SK-N-SH (cell line): ENCODE measurements around the gene GUK1. TPM values are rescaled to one million over a fixed set of nuclear protein-coding genes. Genes with fewer than 3 reads are reported as not detected.

Source experiments
- CTCF ChIA-PET: fragments of 300-600, 350-600 bp; formaldehyde crosslinking; extraction: SDS; loops from one replicate; lab custom pipeline; 2021; lab: Yijun Ruan, JAX
- POLR2A ChIA-PET: fragments of 350-600 bp; sonication (Branson Sonifier 250); formaldehyde crosslinking; extraction: SDS; loops from one replicate; lab custom pipeline; 2020; ENCODE audit warnings: antibody characterized with exemption, inconsistent platforms; lab: Yijun Ruan, JAX
- DNase-seq: peaks from one replicate; pipeline ENCODE4 v3.0.0; 2012
- H2AFZ ChIP-seq: fragments of 200-600 bp; sonication (generic); 2 replicates; pipeline ENCODE4 v1.8.1; 2016; ENCODE audit warnings: antibody characterized with exemption, mild to moderate bottlenecking, low read depth
- H3F3A ChIP-seq: fragments of 200-600 bp; sonication (generic); replicated peaks from 2 replicates; pipeline ENCODE3; 2016; ENCODE audit warnings: antibody characterized with exemption, mild to moderate bottlenecking; ENCODE audit not compliant: insufficient read depth
- H3K27ac ChIP-seq, 2 experiments: fragments of 200-500 bp in 1 of 2; fragments of 200-600 bp in 1 of 2; sonication (Bioruptor generic) in 1 of 2; sonication (generic), shearing (Covaris generic) in 1 of 2; 2 replicates each; pipeline versions ENCODE4 v1.5.1 to v1.6.1; 2014 to 2016; ENCODE audit warnings: low read depth in 2 of 2, inconsistent platforms in 1 of 2, low read length in 1 of 2, mild to moderate bottlenecking in 1 of 2, mixed read lengths in 1 of 2
- H3K27me3 ChIP-seq: fragments of 200-600 bp; sonication (generic), shearing (Covaris generic); 2 replicates; pipeline ENCODE4 v1.6.1; 2016; ENCODE audit warnings: mixed run types; ENCODE audit not compliant: insufficient read depth
- H3K36me3 ChIP-seq, 2 experiments: fragments of 200-500 bp in 1 of 2; fragments of 200-600 bp in 1 of 2; sonication (Bioruptor generic) in 1 of 2; sonication (generic) in 1 of 2; replicated peaks in 1 of 2; 2 replicates each; pipeline versions ENCODE3 to v1.5.1; 2014 to 2016; ENCODE audit warnings: low read length in 1 of 2, mild to moderate bottlenecking in 1 of 2; ENCODE audit not compliant: insufficient read depth in 2 of 2, control insufficient read depth in 1 of 2
- H3K4me1 ChIP-seq, 2 experiments: fragments of 200-500 bp in 1 of 2; fragments of 200-600 bp in 1 of 2; sonication (Bioruptor generic) in 1 of 2; sonication (generic), shearing (Covaris generic) in 1 of 2; 2 replicates each; pipeline versions ENCODE4 v1.5.1 to v1.6.1; 2014 to 2016; ENCODE audit warnings: low read depth in 1 of 2, low read length in 1 of 2, mixed run types in 1 of 2; ENCODE audit not compliant: insufficient read depth in 2 of 2, control insufficient read depth in 1 of 2
- H3K4me2 ChIP-seq: fragments of 200-600 bp; sonication (generic), shearing (Covaris generic); 2 replicates; pipeline ENCODE4 v1.6.1; 2017; ENCODE audit warnings: mixed run types
- H3K4me3 ChIP-seq, 2 experiments: fragments of 200-500 bp in 1 of 2; fragments of 200-600 bp in 1 of 2; sonication (Bioruptor generic) in 1 of 2; sonication (generic), shearing (Covaris generic) in 1 of 2; 2 replicates each; pipeline versions ENCODE4 v1.5.1 to v1.8.1; 2014 to 2016; ENCODE audit warnings: low read depth in 2 of 2, inconsistent platforms in 1 of 2, low read length in 1 of 2, mild to moderate bottlenecking in 1 of 2, mixed read lengths in 1 of 2, moderate library complexity in 1 of 2
- H3K79me2 ChIP-seq: fragments of 200-600 bp; sonication (generic); 2 replicates; pipeline ENCODE4 v1.8.1; 2017; ENCODE audit warnings: mild to moderate bottlenecking; ENCODE audit not compliant: insufficient read depth
- H3K9ac ChIP-seq: fragments of 200-600 bp; sonication (generic); 2 replicates; pipeline ENCODE4 v1.6.1; 2017; ENCODE audit warnings: mixed run types
- H3K9me2 ChIP-seq: fragments of 200-600 bp; sonication (generic); 2 replicates; pipeline ENCODE4 v1.6.1; 2017; ENCODE audit warnings: mixed run types
- H3K9me3 ChIP-seq: fragments of 200-600 bp; sonication (generic); 2 replicates; pipeline ENCODE4 v1.6.1; 2017; ENCODE audit warnings: mixed run types, mild to moderate bottlenecking, moderate library complexity
- H4K20me1 ChIP-seq: fragments of 200-600 bp; sonication (generic); 2 replicates; pipeline ENCODE4 v1.6.1; 2017; ENCODE audit warnings: mild to moderate bottlenecking, mixed run types; ENCODE audit not compliant: insufficient read depth
- CTCF ChIP-seq: fragments of 200-600 bp; sonication (generic); IDR thresholded peaks from 2 replicates; pipeline ENCODE4 v1.6.1; 2017; ENCODE audit warnings: antibody characterized with exemption, mild to moderate bottlenecking, moderate library complexity
- ELF1 ChIP-seq: IDR thresholded peaks from 2 replicates; pipeline ENCODE4 v1.4.0; 2012
- EP300 ChIP-seq, 2 experiments: IDR thresholded peaks; 2 replicates each; pipeline versions ENCODE4 v1.4.0 to v1.6.1; 2012; ENCODE audit warnings: borderline replicate concordance in 1 of 2, low read depth in 1 of 2, low read length in 1 of 2
- EZH2phosphoT487 ChIP-seq: fragments of 200-600 bp; sonication (generic); IDR thresholded peaks from 2 replicates; pipeline ENCODE4 v1.6.1; 2017; ENCODE audit warnings: low read depth, mixed run types, mild to moderate bottlenecking, antibody characterized with exemption, moderate library complexity, borderline replicate concordance
- FOXM1 ChIP-seq: IDR thresholded peaks from 2 replicates; pipeline ENCODE4 v1.4.0; 2012; ENCODE audit warnings: low read depth, mild to moderate bottlenecking
- MAX ChIP-seq: IDR thresholded peaks from 2 replicates; pipeline ENCODE4 v1.4.0; 2012; ENCODE audit warnings: low read depth
- NFIC ChIP-seq: IDR thresholded peaks from 2 replicates; pipeline ENCODE4 v1.4.0; 2012; ENCODE audit warnings: borderline replicate concordance
- POLR2AphosphoS5 ChIP-seq: IDR thresholded peaks from 2 replicates; pipeline ENCODE4 v1.6.1; 2012; ENCODE audit warnings: low read depth, low read length
- RAD21 ChIP-seq: IDR thresholded peaks from 2 replicates; pipeline ENCODE4 v1.6.1; 2012; ENCODE audit warnings: mild to moderate bottlenecking, low read length
- RCOR1 ChIP-seq: fragments of 150-350 bp; IDR thresholded peaks from 2 replicates; pipeline ENCODE4 v1.6.1; 2017; ENCODE audit warnings: antibody characterized with exemption, low read length
- RFX5 ChIP-seq: IDR thresholded peaks from 2 replicates; pipeline ENCODE4 v1.6.1; 2012; ENCODE audit warnings: mild to moderate bottlenecking, improper control_type of control experiment, low read length
- RXRA ChIP-seq: IDR thresholded peaks from 2 replicates; pipeline ENCODE4 v1.4.0; 2012; ENCODE audit warnings: low read depth, mild to moderate bottlenecking, borderline replicate concordance
- SIN3A ChIP-seq: IDR thresholded peaks from 2 replicates; pipeline ENCODE4 v1.6.1; 2012; ENCODE audit warnings: low read depth, mild to moderate bottlenecking, low read length, moderate library complexity, borderline replicate concordance
- SMC3 ChIP-seq: IDR thresholded peaks from 2 replicates; pipeline ENCODE4 v1.6.1; 2012; ENCODE audit warnings: low read depth, low read length, improper control_type of control experiment
- TCF12 ChIP-seq: IDR thresholded peaks from 2 replicates; pipeline ENCODE4 v1.4.0; 2012
- TEAD4 ChIP-seq: IDR thresholded peaks from 2 replicates; pipeline ENCODE4 v1.4.0; 2012; ENCODE audit warnings: mild to moderate bottlenecking, borderline replicate concordance; ENCODE audit not compliant: insufficient read depth
- USF1 ChIP-seq: IDR thresholded peaks from 2 replicates; pipeline ENCODE4 v1.4.0; 2012; ENCODE audit warnings: low read depth, borderline replicate concordance
- YY1 ChIP-seq: IDR thresholded peaks from 2 replicates; pipeline ENCODE4 v1.4.0; 2012; ENCODE audit warnings: low read depth, mild to moderate bottlenecking
- ZBTB33 ChIP-seq: IDR thresholded peaks from 2 replicates; pipeline ENCODE4 v1.4.0; 2012; ENCODE audit warnings: low read depth, borderline replicate concordance
- WGBS: methylation state at CpG from one replicate; pipeline ENCODE4 v1.1.6; 2017; ENCODE audit warnings: low lambda C conversion rate; 5-methylcytosine and 5-hydroxymethylcytosine counted together
- polyA plus RNA-seq, 3 experiments: library from polyadenylated mRNA; depleted of rRNA; stranded (reverse); fragments of >200 nt; gene quantifications; 2 replicates each; pipeline ENCODE4 v1.2.3, GENCODE V29; 2012

Gene GUK1
- polyA plus RNA-seq, 1 of the 3 experiments (the other 2 are of a cell fraction): 742 TPM

- Histone ChIP-seq H3K36me3 (peaks cover 57 to 59% of the 10 kb centered on the region in 2 experiments), H3K9ac (no peak overlapping the region), H4K20me1 (peaks cover 94% of the 10 kb centered on the region), H3K4me2 (no peak overlapping the region), H3K4me1 (peaks cover 0 to 10% of the 10 kb centered on the region in 2 experiments; a peak in 2 of 4 replicates), H3K9me3 (no peaks in the 10 kb centered on the region), H3K4me3 (no peak overlapping the region), H2AFZ (no peak overlapping the region), H3K27ac (no peak overlapping the region), H3F3A (peaks cover 31% of the 10 kb centered on the region), H3K27me3 (no peaks in the 10 kb centered on the region), H3K9me2 (no peaks in the 10 kb centered on the region), H3K79me2 (peaks cover 98% of the 10 kb centered on the region)
- 93% methylated on average over 21 of the region's 34 CpGs for WGBS
- ChIA-PET CTCF (interaction anchor here (0.7 to 1.9 kb wide), 3 partner anchors 10 to 60 kb away, joined by 3 to 6 read pairs (median 3); no protein-coding TSS in a partner anchor), POLR2A (no interaction called here)
- peak; percentile 6 for DNase-seq
- TF ChIP-seq ELF1: no peak
- TF ChIP-seq YY1: no peak
- no peak for TF ChIP-seq SMC3
- TF ChIP-seq RXRA: no peak
- TF ChIP-seq USF1: no peak
- no peak for TF ChIP-seq NFIC
- no peak for TF ChIP-seq RFX5
- TF ChIP-seq RAD21: no peak
- TF ChIP-seq POLR2AphosphoS5: no peak
- TF ChIP-seq SIN3A: no peak
- no peak for TF ChIP-seq TEAD4
- TF ChIP-seq ZBTB33: no peak
- TF ChIP-seq EP300 (IDR thresholded peaks at IDR 0.05; ENCODE audit: borderline replicate concordance in 1 of 2, low read depth in 1 of 2, low read length in 1 of 2): no peak
These were observed 42.6 kb upstream of the GUK1 start for GRCh38 chr1:228097333-228098081.

- WGBS: 95% methylated on average over 20 of the region's 28 CpGs
These were observed 41.7 kb upstream of the GUK1 start for GRCh38 chr1:228098323-228098931.

More at GRCh38 chr1:228098323-228098931, 41.7 kb upstream of the GUK1 start:
- no peaks in the 10 kb centered on the region for H3K9me2 ChIP-seq
- no peaks in the 10 kb centered on the region for H3K9me3 ChIP-seq
- DNase-seq: peak; percentile 8
- no peak overlapping the region for H3K9ac ChIP-seq
- no peaks in the 10 kb centered on the region for H3K27me3 ChIP-seq
- H3K4me2 ChIP-seq: no peak overlapping the region
- H3K4me1 ChIP-seq: peaks cover 0 to 10% of the 10 kb centered on the region in 2 experiments; a peak in 2 of 4 replicates
- ChIA-PET CTCF (interaction anchor here (0.7 to 1.9 kb wide), 3 partner anchors 11 to 59 kb away, joined by 3 to 6 read pairs (median 3); no protein-coding TSS in a partner anchor), POLR2A (interaction anchor here (0.9 kb wide), 1 partner anchor 16 kb away, joined by 4 read pairs; no protein-coding TSS in a partner anchor)
- no peak overlapping the region for H3K4me3 ChIP-seq
- H3K79me2 ChIP-seq: peaks cover 92% of the 10 kb centered on the region
- H2AFZ ChIP-seq: no peak overlapping the region
- no peak overlapping the region for H3K27ac ChIP-seq
- H4K20me1 ChIP-seq: peaks cover 85% of the 10 kb centered on the region
- peaks cover 48 to 54% of the 10 kb centered on the region in 2 experiments for H3K36me3 ChIP-seq
- H3F3A ChIP-seq: peaks cover 31% of the 10 kb centered on the region
- no peak for TF ChIP-seq MAX
- TF ChIP-seq RAD21: no peak
- no peak for TF ChIP-seq RCOR1
- TF ChIP-seq USF1: no peak
- no peak for TF ChIP-seq CTCF
- TF ChIP-seq TCF12: no peak
- no peak for TF ChIP-seq EZH2phosphoT487
- no peak for TF ChIP-seq POLR2AphosphoS5
- no peak for TF ChIP-seq FOXM1
